ENCODE results near the gene FBXO31.

The FBXO31 gene

DNA sequence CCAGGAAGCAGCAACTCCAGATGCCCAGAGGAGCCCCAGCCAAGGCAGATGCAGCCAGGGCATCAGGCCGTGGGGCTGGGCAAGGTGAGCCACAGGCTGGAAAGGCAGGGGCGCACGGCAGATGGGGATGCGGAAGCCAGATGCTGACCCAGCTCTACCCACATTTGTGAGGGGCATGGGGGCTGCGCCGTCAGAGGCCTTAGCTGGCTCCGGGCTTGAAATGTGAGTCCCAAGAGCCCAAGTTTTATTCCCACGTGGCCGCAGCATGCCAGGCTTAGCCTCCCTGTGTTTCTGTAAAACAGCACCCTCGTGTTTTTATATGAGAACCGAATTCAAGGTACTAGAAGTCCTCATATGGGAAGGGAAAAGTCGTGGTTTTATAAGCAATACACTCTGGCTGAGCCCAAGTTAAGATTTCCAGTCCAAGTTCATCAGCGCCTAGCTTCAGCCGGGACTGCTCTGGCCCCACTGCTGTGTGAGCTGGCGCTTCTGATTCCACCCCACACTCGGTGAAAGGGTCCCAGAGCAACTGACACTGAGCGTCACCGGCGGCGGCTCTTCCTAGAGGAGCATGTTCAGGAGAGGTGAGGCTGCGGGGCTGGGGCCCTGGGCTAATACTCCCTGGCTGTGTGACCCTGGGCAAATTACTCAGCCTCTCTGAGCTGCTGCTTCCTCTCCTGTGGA lies 59.7 kb downstream of the FBXO31 start:
- no peak for DNase-seq

DNA sequence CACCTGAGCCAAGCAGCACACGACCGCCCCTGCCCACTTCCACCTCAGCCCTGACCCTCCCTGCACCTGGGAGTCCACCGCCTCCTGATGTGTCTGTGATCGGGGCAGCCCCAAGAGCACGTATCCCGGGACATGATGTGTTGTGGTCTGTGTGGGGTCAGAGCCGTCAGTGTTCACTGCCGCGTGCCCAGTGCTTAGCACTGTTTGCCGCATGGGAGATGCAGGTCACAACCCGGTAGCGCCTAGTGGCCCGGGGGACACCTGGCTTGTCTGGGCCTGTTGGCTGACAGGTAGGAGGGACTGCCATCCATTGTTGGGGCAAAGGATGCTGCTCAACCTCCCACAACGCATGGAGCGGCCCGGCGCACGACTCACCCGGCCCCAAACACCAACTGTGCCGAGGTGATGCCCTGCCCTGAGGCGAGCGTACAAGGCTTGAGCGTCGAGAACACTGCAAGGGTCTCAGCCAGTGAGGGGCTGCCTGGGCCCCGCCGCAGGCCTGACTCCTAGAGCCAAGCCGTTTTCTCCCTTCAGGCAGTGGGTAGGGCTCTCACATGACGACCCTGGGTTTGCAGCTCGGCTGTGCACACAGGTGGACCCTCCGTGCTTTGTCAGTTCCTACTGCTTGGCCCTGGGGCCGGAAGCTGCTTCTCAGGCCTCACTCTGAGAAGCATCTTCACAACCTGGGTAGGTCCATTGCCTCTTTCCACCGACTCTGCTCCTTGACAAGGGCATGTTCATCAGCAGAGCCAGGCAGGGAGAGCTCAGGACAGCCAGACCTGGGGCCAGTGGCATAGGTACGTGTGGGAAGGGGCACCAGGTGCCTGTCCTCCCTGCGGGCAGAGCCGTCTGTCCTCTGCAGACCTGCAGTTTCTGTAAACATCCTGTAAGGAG lies 60.5 kb downstream of the FBXO31 start:
- no peak for DNase-seq

DNA sequence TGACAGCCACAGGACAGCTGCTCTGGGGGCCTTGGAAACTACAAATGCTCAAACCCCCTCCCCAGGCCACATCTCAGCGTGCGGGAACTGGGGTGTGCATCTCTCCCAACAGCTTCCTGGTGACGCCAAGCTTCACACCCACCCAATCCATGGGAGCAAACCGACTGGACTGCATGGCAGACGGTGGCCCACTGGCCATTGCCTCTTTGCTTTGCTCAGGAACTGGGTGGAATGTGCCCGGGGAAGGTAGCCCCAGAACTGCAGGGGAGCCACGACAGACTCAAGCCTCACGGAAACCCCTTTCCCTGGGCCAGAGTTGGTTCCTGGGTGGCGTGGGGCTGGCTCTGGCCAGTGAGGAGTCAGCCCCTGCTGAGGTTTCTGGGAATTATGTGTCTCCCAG lies 61.2 kb downstream of the FBXO31 start:
- no peak for DNase-seq

- DNase-seq, result no peak
These were observed 62.1 kb downstream of the FBXO31 start for GRCh38 chr16:87321336-87322107.

- no peak for DNase-seq
These were observed 62.9 kb downstream of the FBXO31 start for GRCh38 chr16:87320510-87321227.

GRCh38 chr16:87319997-87320491 lies 63.5 kb downstream of the FBXO31 start:
- DNase-seq, result no peak

- no peak for DNase-seq
These were observed 64.6 kb downstream of the FBXO31 start for GRCh38 chr16:87319011-87319410.

DNA sequence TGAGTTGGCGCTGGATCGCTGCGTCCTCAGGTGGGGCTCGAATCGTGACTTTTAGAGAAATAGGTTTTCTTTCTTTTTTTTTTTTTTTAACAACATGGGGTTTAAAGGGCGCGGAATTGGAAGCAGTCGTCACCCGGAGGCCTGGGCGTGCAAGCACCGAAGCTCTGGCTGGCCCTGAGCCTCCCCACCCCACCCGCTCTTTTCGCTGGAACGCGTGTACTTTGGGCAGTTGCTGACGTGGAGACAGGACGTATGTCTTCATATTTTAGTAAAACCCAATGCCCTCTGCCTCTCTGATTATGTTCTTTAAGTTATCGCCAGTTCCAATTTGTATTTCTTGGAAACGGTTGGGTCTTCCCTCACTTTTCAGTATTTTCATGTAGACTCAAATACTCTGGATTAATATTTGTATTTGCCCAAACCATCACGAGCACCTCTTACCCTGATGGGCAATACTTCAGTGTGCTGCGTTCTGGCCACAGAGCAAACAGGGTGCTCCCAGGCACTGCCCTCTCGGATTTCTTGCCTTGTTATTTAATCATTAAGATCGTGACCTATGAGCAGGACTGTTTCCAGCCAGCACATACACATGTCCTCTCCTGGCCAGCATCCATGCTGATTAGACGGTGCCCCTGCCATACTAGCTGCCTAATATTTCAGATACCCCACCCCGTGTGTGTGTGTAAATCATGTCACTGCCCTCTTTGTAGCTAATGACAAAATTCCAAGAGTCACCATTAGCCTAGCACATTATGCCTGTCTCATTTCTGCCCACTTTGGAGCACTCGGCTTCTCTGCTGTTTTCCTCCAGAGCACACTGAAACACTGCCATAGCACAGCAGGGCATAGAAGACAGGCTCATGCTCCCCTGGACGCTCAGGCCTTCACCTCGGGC lies 65.6 kb downstream of the FBXO31 start:
- peak; percentile 24 to 37 for DNase-seq

- peak; percentile 97 to 99 for DNase-seq
These were observed 66.4 kb downstream of the FBXO31 start, which contains the start of gene C16orf95 for GRCh38 chr16:87316923-87317749. Gene C16orf95, minus strand, starts transcription at chr16:87317392. Its CDS starts 150 bp downstream, at chr16:87317242.

- DNase-seq, result no peak
These were observed 67.1 kb downstream of the FBXO31 start for GRCh38 chr16:87316450-87316922.

- no peak for DNase-seq
These were observed 68.6 kb downstream of the FBXO31 start for GRCh38 chr16:87314990-87315420.

DNA sequence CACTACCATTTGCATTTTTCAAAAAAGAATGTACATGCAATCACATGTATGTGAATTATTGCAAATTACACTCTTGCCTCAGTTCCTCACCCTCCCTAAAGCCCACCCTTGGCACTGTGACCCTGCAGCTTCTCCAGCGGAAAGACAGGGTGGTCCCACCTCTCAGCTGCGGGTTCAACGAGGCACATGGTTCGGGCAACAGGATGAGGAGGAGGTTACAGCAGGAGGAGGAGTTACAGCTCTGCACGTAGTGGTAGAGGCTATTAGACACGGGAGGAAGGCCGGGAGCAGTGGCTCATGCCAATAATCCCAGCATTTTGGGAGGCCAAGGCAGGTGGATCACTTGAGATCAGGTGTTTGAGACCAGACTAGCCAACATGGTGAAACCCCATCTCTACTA lies 71.6 kb downstream of the FBXO31 start:
- DNase-seq, result no peak

DNA sequence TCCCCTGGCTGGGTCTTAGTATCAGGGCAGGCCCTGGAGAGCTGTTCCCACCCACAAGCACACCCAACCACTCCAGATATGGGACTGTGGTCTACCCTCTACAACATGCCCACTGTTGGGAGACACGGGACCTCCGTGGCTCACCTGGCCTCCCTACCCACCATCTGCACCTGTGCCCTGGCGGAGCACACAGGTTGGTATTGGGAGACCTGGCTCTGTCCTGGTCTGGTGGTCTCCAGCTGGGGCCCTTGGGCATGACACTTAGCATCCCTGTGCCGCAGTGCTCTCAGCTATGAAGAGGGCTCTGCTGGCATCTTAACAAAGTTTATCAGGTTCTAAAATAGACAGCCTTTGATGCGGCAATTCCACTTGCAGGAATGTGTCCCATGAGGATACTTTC lies 72.2 kb downstream of the FBXO31 start:
- DNase-seq, result no peak

GRCh38 chr16:87310610-87311009 lies 73.0 kb downstream of the FBXO31 start:
- no peak for DNase-seq

- no peak for DNase-seq
These were observed 73.7 kb downstream of the FBXO31 start for GRCh38 chr16:87309620-87310525.

GRCh38 chr16:87308826-87309225 lies 74.8 kb downstream of the FBXO31 start:
- no peak for DNase-seq

DNA sequence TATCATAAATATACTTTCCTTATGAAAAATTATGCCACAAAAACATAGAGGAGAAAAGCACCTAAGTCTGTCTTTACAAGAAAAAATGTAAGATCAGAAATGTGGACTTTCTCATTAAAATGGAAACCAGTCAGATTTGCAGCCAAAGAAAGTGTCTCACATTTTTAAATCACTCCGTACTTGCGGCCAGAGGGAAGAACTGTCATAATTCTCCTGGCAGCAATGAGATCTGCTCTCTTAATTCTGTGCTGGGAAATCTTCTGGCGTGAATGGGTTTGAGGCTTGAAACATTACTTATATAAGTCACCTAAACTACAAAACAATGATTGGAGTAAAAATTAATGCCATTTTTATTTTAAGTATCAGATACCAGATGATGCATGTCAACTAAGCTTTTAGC lies 77.1 kb downstream of the FBXO31 start:
- no peak for DNase-seq

DNA sequence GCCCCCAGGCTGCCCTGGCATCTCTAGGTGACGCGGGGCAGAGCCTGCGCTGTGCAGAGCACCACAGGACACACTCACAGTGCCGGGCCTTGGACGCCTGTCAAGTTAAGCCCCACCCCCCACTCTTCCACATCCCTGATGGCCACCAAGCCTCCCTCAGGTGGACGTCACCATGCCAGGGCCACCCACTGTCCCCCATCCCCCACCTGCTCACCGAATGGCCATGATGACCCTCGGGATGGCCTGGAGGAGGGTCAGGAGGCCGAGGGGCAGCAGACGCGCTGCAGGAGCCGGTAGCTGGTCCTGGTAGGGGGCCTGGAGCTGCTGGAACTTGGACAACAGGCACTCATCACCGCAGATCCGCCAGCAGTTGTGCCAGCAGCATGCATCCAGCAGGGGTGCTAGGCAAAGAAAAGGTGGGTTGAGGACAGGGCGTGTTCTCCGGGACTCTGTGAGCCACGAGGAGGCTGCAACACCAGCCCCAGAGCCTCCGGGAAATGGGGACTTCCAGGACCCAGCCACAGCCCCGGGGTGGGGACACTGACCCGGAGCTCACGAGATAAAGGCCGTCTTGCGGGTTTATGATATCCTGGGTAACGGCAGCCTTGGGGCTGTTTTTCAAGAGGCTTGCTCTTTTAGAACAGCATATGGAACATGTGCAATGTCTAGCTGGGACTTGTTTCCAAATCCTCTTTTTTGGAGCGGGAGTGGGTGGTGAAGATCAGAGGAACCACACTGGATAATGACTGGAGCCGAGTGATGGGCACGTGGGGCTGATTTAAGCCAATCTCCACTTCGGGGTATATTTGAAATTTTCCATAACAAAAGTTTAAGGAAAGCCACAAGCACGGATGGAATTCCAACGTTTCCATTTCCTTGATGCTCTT lies 77.8 kb downstream of the FBXO31 start:
- no peak for DNase-seq

Measured in stimulated activated CD4-positive, alpha-beta T cell treated with anti-CD3 and anti-CD28 coated beads, Interleukin-2, amount 100 ng/mL, for 48 hours (primary cell).